Kasumi-1 (cell line): ENCODE results near the gene ZAP70.

Source experiments
- DNase-seq, 2 experiments: peaks; one replicate each; lab custom pipeline; 2025; lab: John Stamatoyannopoulos, UW

ZAP70 gene

GRCh38 chr2:97734061-97735051 lies 21.0 kb downstream of the ZAP70 start:
- no peak for DNase-seq

- DNase-seq: no peak
These were observed 21.8 kb downstream of the ZAP70 start for GRCh38 chr2:97735161-97735561.

GRCh38 chr2:97736185-97736584 lies 22.8 kb downstream of the ZAP70 start:
- DNase-seq: no peak

GRCh38 chr2:97736608-97737330 lies 23.4 kb downstream of the ZAP70 start:
- DNase-seq: no peak

- no peak for DNase-seq
These were observed 24.2 kb downstream of the ZAP70 start for GRCh38 chr2:97737421-97738178.

- no peak for DNase-seq
These were observed 25.0 kb downstream of the ZAP70 start for GRCh38 chr2:97738179-97739019.

- DNase-seq: no peak
These were observed 25.9 kb downstream of the ZAP70 start for GRCh38 chr2:97739020-97739892.

- DNase-seq: no peak
These were observed 26.5 kb downstream of the ZAP70 start for GRCh38 chr2:97739893-97740245.

- DNase-seq: peak; percentile 50 to 67
These were observed 27.3 kb downstream of the ZAP70 start for GRCh38 chr2:97740590-97741182.

- no peak for DNase-seq
These were observed 27.9 kb downstream of the ZAP70 start for GRCh38 chr2:97741251-97741650.

- DNase-seq: no peak
These were observed 28.3 kb downstream of the ZAP70 start for GRCh38 chr2:97741686-97742085.

GRCh38 chr2:97742381-97742847 lies 29.0 kb downstream of the ZAP70 start:
- DNase-seq: no peak

GRCh38 chr2:97743913-97744312 lies 30.5 kb downstream of the ZAP70 start:
- no peak for DNase-seq

GRCh38 chr2:97745474-97746174 lies 32.2 kb downstream of the ZAP70 start:
- DNase-seq: no peak

- no peak for DNase-seq
These were observed 33.9 kb downstream of the ZAP70 start for GRCh38 chr2:97747285-97747684.

- no peak for DNase-seq
These were observed 34.3 kb downstream of the ZAP70 start for GRCh38 chr2:97747716-97748115.

- DNase-seq: no peak
These were observed 36.2 kb downstream of the ZAP70 start for GRCh38 chr2:97749581-97749980.

GRCh38 chr2:97750017-97750416 lies 36.6 kb downstream of the ZAP70 start:
- no peak for DNase-seq

GRCh38 chr2:97751752-97752151 lies 38.4 kb downstream of the ZAP70 start:
- peak in 1 of 2 experiments; percentile 28 for DNase-seq
